GM11168 (cell line): ENCODE results near the gene TOP1.

Experiments used
- in situ Hi-C: fragments of 300-500 bp; cut with MboI; formaldehyde crosslinking; loops from one replicate; pipeline ENCODE4 v1.12.0; 2022; ENCODE audit warnings: low sequenced_read_pairs; ENCODE audit not compliant: unreplicated experiment

TOP1 gene

DNA sequence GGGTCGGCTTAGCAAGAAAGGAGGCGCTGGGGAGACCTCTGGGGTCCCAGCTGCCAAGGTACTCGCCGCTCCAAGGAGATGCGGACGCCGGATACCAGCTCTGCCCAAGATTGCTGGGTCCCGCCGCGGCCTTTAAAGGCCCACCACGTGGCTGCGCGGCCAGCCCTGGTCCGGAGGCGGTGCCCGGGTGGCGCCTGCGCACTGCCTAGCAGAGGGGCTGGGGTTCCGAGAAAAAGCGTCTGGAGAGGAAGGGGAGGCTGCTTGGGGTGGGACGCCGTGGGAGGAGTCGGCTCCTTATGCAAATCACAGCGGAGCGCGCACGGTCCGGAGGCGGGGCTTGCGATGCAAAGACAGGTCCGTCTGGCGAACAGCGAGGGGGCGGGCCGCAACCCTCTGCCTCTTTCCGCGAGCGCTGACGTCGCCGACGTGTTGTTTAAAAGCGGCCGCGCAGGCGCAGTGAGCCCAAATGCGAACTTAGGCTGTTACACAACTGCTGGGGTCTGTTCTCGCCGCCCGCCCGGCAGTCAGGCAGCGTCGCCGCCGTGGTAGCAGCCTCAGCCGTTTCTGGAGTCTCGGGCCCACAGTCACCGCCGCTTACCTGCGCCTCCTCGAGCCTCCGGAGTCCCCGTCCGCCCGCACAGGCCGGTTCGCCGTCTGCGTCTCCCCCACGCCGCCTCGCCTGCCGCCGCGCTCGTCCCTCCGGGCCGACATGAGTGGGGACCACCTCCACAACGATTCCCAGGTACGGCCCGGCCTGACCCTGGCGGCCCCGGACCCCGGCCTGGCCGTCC, at the start of gene TOP1:
Gene TOP1, plus strand, starts transcription at position 464 of the 791 bp plus-strand sequence. Its CDS starts 246 bp downstream, at position 710.
- in situ Hi-C loops = no loop called here

DNA sequence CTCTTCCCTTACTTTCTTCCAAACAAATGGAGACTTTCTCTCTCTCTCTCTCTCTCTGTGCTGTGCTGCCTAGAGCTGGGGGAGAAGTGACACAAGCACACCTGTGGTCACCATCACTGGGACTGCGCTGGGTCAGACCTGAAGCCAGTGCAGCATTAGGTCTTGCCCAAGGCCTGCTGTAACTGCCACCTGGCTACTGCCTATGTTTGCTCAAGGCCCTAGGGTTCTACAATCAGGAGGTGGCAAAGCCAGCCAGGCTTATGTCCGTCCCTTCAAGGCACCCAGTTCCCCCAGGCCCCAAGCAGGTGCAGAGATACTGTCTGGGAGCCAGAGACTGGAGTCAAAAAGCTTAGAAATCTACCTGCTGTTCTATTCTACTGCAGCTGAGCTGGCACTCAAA, 49.4 kb upstream of the TOP1 start:
- in situ Hi-C loops = loop anchor here (10.0 kb wide), 1 partner anchor 366 kb away; the partner anchor contains the start of gene LPIN3

DNA sequence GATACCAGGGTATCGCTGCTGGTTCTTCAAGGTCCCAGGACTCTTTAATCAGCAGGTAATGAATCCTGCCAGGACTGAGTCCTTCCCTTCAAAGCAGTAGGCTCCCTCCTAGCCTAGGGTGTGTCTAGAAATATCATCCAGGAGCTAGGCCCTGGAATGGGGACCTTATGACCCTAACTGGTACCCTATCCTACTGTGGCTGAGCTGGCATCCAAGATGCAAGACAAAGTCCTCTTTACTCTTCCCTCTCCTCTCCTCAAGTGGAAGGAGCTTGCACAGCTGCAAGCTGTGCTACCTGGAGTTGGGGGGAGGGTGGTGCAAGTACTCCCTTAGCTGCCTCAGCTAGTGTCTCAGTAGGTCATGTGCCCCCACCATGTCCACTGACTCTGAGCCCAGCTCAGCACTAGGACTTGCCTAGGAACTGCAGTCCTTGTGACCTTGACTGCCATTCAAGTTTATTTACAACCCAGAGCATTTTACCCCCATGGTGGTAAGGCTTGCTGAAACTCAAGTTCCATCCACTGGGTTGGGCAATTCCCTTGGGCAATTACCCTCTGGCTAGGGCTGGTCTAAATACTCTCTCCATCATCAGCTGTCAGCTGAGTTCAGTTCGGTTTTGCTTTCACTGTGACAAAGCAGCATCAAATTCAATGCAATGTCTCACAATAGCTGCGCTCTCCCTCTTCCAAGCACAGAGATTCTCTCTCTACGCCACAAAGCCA, 48.4 kb upstream of the TOP1 start:
- in situ Hi-C loops = no loop called here

DNA sequence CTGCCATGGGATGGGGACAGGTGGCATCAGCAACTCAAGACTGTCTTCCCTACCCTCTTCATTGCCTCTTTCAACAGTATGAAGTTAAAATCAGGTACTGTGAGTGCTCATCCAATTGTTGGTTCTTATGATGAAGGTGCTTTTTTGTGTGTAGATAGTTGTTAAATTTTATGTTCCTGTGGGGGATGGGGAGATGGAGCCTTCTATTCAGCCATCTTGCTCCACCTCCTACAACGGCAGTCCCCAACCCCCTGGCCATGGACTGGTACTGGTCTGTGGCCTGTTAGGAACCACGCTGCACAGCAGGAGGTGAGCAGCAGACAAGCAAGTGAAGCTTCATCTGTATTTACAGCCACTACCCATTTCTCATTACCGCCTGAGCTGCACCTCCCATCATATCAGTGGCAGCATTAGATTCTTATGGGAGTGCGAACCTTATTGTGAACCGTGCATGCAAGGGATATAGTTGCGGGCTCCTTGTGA, 47.8 kb upstream of the TOP1 start:
- in situ Hi-C loops = no loop called here

DNA sequence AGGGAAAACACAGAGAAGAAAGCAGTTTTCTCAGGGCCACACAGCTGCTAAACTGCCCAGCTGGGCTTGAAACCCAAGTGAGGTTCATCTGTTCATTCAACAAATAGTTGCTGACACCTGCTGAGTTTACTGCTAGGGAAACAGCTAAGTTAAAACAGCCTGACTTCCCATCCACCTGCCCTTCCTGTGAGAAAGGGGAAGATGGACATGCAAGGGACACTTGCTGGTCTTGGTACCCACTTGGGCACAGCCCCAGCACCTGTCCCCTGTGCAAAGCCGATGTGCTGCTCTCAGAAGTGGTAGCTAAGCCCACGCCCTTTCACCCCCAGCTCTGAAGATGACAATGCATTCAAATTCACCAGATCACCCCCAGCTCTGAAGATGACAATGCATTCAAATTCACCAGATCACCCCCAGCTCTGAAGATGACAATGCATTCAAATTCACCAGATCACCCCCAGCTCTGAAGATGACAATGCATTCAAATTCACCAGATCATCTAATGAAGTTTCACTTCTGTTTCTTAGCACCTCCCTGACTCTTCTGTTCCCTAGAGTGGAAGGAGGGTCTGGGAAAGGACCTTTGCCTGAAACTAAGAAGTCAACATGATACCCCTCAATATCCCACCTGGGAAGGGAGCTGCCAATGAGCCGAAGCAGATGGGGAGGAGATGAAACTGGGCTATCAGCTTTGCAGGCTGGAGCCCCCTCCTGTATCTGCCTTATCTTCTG, 46.0 kb upstream of the TOP1 start:
- in situ Hi-C loops = no loop called here

DNA sequence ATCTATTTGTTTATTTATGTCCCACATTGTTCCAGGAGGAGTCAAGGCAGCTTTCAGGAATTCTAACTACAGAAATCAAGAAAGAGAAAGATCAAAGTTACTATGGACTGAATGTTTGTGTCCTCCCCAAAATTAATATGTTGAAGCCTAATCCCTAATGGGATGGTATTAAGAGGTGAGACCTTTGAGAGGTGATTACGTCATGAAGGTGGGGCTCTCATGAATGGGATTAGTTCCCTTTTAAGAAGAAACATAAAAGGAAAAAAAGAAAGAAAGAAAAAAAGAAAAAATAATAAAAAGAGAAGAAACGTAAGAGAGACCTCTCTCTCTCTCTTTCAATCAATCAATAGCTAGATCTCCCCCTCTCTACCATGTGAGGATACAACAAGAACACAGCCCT, 44.7 kb upstream of the TOP1 start:
- in situ Hi-C loops = no loop called here

DNA sequence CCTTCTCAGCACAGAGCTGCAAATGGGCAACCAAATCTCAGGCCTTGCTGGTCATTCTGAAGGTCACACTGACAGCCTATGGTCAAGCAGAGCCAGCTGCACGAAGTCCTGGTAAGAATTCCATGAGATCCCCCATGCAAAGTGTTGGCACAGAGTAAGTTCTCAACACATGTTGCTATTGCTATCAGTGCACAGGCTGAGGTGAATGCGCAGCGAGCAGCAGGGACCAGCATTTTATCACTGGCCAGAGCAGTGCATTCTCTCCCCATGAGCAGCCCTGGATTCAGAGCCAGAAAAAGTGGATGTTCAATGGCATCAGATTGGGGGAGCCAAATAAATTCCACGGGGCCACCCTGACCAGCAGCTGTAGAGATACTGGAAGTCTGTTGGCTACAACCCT, 44.1 kb upstream of the TOP1 start:
- in situ Hi-C loops = no loop called here

DNA sequence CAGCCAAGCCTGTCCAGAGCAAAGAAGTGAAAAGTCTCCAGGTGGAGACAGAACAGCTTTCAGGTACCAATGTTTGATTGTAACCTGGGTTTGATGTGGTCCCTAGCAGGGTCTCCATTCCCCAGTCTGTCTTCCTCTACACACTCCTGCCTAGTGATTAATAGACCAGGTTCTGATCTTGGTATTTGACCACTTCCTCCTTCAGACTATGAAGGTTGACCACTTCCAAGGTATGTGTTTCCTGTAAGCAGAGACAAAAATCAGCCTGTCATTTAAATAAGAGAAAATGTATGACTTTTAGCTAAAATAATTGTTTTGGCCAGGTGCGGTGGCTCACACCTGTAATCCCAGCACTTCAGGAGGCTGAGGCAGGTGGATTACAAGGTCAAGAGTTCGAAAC, 41.8 kb upstream of the TOP1 start:
- in situ Hi-C loops = no loop called here

DNA sequence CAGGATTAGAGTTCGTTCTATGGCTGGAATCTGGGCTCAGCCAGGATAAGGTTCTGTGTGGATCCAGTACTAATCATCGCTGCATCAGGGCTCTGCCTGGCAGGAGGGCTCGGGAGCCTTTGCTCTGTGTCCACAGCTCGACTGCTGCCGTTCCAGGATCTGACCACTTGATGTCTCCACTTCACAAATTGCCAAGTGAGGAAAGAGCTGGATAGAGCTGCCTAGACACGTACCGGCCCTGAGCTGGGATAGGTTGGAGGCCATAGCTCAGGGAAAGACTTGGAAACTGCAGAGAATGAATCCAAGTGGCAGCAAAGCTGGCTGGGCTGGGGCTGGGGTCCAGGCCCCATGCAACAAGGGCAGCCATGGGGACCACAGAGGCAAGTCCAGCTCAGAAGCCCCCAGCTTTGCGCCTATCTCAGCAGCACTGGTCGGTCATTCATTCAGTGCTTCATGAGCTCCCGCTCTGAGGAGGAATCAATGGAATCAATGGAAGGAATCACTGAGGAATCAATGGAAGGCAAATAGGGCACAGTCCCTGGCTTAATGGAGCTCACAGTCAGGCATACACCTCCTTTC, 38.0 kb upstream of the TOP1 start:
- in situ Hi-C loops = no loop called here

DNA sequence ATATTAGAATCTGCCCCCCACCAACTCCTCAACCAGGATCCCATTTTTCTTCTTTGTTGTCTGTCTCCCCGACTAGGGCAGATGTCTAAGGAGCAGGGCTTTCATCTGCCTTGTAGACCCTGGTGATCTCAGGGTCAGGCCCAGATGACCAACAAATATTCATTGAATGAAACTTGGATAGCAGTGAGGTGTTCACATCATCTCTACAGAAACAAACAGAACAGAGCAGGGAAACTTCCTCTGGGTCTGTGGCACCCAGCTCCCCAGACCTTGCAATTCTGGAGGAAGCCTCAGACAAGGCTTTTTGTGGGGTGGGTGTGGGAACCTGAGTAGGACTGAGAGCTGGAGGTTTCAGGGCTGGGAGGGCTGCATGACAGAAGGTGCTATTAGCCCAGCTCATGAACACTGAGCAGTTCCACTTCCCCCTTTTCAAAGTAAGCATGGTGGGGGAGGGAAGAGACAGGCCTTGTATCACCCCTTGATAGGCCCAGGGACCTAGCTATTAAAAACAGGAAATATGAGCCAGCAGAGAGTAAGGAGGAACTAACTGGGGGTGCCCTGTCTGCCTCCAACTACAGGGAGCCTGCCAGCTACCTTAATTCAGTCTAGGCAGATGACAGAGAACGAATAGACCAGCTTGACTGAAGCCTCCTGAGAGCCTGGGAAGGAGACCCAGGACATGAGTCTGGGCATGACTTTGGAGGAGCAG, 37.3 kb upstream of the TOP1 start:
- in situ Hi-C loops = no loop called here

DNA sequence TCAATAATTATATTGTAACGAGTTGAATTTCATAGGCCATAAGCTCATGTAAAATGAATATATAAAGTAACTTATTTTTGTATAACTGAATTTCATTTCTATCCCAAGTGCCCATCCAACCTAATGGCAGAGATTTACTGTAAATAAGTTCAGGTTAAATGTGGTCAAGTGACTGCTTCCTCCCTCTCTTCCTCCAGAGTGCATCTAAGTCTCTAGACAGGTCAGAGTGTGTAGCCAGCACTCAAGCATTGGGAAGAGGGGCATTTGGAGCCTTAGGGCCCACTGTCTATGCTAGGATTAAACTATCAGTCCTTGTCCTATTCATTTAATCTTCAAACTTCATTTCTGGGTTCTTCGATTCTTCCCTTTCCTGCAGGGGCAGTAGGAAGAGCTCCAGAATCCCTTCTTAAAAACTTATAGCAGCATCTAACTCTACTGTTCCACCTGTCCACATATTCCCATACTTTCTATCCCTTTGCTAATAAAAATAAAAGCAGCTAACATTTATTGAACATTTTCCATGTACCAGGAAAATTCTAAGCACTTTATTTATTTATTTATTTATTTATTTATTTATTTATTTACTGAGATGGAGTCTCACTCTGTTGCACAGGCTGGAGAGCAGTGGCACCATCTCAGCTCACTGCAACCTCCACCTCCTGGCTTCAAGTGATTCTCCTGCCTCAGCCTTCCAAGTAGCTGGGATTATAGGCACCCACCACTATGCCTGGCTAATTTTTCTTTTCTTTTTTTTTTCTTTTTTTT, 36.1 kb upstream of the TOP1 start:
- in situ Hi-C loops = no loop called here

DNA sequence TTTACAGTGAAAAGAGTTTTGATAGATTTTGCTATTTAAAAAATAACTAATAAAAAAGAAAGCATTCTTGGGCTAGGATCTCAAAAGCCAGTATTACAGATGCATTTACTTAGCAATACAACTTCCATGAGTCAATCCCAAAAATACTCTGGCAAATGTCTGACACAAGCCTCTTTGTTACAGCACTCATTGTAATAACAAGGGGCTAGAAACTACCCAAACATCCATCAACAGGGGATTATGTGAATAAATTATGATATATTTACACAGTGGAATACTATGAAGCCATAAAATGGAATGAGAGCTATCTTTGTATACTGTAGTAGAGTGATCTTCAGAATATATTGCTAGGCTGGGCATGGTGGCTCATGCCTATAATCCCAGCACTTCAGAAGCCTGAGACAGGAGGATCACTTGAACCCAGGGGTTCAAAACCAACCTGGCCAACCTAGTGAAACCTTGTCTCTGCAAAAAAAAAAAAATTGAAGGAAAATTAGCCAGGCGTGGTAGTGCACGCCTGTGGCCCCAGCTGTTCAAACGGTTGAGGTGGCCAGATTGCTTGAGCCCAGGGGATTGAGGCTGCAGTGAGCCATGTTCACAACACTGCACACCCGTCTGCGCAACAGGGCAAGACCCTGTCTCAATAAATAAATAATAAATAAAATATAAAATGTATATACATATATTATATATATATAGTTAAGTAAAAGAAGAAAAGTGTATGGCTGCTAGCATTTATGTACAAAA, 34.7 kb upstream of the TOP1 start:
- in situ Hi-C loops = no loop called here

DNA sequence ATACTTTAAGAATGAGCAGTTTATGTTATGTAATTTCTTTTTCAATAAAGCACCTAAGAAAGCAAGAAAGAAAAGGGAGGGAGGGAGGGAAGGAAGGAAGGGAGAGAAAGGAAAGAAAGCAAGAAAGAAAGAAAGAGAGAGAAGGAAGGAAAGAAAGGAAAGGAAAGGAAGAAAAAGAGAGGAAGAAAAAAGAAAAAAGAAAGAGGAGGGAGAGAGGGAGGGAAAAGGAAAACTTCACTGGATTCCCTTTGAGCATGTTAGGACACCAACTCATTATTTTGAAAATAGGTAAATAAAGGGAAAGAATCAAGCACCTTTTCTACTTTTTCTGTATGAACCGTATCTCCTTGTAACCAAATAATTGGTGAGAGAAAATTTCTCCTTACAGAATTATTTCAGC, 32.3 kb upstream of the TOP1 start:
- in situ Hi-C loops = no loop called here

DNA sequence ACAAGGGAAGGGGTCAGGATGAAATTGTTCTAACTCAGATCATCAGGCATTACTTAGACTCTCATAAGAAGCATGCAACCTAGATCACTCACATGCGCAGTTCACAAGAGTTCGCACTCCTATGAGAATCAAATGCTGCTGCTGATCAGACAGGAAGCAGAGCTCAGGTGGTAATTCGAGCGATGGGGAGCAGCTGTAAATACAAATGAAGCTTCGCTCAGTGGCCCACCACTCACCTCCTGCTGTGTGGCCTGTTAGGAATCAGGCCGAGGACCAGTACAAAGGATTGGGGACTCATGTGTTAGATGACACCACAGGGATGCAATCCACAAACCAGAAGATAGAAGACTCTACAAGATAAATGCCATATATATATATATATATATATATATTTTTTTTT, 31.5 kb upstream of the TOP1 start:
- in situ Hi-C loops = no loop called here

DNA sequence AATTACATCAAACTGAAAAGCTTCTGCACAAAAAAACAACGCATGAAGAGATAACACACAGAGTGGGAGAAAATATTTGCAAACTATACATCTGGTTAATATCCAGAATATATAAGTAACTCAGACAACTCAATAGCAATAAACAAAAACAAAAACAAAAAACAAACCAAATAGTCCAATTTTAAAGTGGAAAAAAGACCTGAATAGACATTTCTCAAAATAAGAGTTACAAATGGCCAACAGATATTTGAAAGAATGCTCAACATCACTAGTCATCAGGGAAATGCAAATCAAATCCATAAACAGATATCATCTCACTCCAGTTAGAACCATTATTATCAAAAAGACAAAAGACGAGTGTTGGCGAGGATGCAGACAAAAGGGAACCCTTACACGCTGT, 28.8 kb upstream of the TOP1 start:
- in situ Hi-C loops = no loop called here

DNA sequence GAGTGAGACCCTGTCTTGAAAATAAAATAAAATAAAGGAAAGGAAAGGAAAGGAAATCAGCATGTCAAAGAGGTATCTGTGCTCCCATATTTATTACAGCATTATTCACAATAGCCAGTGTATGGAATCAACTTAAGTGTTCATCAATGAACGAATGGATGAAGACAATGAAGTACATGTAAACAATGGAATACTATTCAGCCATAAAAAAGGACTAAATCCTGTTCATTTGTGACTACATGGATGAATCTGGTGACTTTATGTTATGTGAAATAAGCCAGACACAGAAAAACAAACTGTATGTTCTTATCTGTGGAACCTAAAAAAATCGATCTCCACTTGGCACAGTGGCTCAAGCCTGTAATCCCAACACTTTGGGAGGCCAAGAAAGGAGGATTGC, 28.0 kb upstream of the TOP1 start:
- in situ Hi-C loops = no loop called here

DNA sequence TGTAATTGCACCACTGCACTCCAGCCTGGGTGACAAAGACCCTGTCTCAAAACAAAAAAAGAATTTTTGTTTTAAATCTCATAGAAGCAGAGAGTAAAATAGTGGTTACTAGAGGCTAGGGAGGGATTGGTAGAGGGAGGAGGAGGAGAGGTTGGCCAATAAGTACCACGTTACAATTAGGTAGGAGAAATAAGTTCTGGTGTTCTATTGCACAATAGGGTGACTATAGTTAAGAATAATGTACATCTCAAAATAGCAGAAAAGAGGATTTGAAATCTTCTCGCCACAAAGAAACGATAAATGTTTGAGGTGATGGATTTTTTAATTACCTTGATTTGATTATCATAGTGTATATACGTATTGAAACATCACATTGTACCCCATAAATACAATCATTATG, 27.1 kb upstream of the TOP1 start:
- in situ Hi-C loops = no loop called here

DNA sequence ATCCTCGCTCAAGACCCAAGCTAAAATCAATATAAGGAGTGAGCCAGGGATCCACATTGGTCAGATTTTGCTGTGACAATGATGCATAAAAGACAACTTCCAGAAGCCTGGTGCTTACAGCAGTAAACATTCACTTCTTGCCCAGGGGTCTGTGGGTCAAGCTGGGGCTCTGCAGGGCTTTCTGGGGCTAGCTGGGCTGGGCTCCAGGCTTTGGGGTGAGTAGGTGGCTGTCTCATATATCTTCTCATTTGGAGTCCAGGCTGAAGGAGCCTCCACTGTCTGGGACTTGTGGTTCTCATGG, 25.8 kb upstream of the TOP1 start:
- in situ Hi-C loops = no loop called here
